Mononuclear cell (primary cell): ENCODE results near the gene ATP11A. TPM values are rescaled to one million over a fixed set of nuclear protein-coding genes. Genes with fewer than 3 reads are reported as not detected.

Experiments
- H3K27me3 ChIP-seq: 2 replicates; pipeline ENCODE4 v1.6.0; 2011; ENCODE audit warnings: low read length, control low read depth; ENCODE audit not compliant: insufficient read depth
- H3K4me1 ChIP-seq: 2 replicates; pipeline ENCODE4 v1.5.1; 2011; ENCODE audit warnings: mild to moderate bottlenecking, low read length, control low read depth; ENCODE audit not compliant: insufficient read depth
- H3K4me3 ChIP-seq: 2 replicates; pipeline ENCODE4 v1.5.1; 2011; ENCODE audit warnings: mild to moderate bottlenecking, low read length, moderate library complexity
- H3K9me3 ChIP-seq: 2 replicates; pipeline ENCODE4 v1.5.1; 2011; ENCODE audit warnings: low read depth, mild to moderate bottlenecking, control low read depth, low read length
- total RNA-seq: library from RNA; depleted of rRNA; stranded (reverse); fragments of >200 nt; gene quantifications from one replicate; pipeline ENCODE4 v1.2.3, GENCODE V29; 2012

Gene ATP11A
- total RNA-seq, 1 donor = 24.9 TPM

DNA sequence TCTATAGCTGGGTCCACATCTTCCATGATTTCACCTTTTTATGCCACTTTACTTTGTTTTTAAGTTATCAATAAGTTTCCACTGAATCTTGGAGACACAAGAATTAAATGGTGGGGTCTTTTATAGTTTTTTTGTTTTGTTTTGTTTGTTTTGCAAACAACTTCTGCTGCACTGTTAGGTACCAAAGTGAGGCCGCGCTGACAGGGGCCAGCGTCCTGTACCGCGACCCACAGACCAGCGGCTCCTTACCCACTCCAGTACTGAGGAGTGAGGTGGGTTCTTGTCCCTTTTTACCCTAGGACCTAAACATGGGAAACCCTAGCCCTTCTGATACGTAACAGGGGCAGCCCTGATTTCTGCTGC is 203.3 kb downstream of the ATP11A start:
- peaks cover 27% of the 10 kb centered on the region for H3K4me1 ChIP-seq
- peaks cover 3% of the 10 kb centered on the region for H3K27me3 ChIP-seq
- H3K9me3 ChIP-seq = no peaks in the 10 kb centered on the region
- no peak overlapping the region for H3K4me3 ChIP-seq

DNA sequence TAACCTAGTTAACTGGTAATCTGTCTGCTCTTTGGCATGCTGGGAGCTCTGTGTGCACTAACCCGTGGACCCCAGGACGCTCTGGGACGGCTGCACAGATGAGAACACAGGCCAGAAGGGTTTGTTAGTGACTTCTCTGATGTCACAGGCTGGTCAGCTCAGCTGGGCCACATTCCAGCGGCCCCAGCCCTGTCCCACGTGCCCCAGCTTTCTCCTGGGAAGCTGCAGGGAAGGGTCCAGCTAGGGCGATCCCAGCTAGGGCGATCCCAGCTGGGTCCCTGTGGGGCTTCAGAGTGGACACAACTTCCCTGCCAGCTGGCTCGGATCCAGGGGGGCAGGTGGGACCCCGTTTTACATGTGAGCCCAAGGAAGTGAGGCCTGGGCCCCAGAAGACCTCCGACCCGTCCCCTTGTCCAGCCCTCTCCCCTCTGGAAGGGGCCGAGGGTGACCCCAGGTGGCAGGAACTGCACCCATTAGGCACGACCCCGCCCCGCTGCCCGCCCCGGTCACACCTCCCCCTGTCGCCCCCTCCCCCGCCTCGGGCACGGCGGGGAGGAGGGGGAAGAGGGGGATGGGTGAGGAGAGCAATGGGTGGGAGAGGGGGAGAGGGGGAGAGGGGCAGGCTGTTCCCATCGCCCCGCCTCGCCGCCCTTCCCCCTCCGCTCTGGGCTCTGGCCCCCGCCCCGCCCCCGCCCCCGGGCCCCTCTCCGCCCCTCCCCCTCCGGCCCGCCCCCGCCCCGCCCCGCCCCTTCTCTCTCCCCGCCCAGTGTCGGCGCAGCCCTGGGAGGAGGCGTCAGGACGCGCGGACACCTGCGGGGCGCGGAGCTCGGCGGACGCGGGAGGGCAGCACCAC is 204.0 kb downstream of the ATP11A start:
- Histone ChIP-seq H3K4me1 (peaks cover 27% of the 10 kb centered on the region), H3K4me3 (no peak overlapping the region), H3K9me3 (no peaks in the 10 kb centered on the region), H3K27me3 (peaks cover 3% of the 10 kb centered on the region)

DNA sequence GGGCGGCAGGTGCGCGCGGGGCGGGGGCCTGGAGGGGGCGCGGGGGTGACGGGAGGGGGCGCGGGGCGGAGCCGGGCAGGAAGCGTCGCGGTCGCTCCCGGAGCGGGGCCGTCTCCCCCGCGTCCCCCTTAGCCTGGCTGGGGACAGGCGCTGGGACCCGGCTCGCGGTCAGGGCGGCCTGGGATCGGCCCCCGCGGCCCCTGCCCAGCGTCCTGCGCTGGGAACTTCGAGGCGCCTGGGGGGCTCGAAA is 204.5 kb downstream of the ATP11A start:
- H3K4me1 ChIP-seq = peaks cover 27% of the 10 kb centered on the region
- no peaks in the 10 kb centered on the region for H3K9me3 ChIP-seq
- peaks cover 3% of the 10 kb centered on the region for H3K27me3 ChIP-seq
- H3K4me3 ChIP-seq = no peak overlapping the region

DNA sequence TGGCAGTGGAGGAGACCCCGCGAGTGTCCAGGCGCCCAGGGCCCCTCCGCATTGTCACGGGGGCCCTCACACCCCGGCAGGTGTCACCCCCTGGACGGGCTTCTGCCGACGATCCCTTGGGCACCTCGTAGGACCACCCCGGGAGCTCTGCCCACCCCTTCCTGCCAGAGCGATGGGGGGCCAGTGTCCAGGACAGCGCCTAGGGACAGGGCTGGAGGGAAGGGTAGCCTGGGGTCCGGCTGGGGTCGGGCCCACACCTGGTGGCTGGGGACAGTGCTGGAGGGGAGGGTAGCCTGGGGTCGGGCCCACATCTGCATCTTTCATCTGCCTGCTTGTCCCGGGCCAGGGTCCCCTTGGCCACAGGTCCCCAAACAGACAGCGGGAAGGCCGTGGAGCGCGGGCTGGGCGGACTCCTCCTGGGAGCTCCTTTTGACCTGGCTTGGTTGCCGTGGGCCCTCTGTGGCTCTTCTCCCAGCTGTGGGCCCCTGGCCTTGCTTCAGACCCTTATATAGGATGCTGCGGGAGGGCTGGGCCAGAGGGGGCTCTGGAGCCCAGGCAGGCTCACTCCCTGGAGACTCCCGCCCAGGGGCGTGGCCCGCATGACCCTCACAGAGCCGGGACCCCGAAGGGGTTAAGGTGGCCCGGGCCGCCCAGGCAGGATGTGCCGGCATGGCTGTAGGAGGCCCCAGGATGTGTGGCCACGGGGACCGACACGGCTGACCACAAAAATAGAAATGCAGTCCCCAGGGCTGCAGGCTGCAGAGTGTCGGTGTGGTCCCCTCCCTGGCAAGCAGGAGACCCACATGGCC is 205.0 kb downstream of the ATP11A start:
- Histone ChIP-seq H3K4me1 (peaks cover 27% of the 10 kb centered on the region), H3K27me3 (peaks cover 3% of the 10 kb centered on the region)

DNA sequence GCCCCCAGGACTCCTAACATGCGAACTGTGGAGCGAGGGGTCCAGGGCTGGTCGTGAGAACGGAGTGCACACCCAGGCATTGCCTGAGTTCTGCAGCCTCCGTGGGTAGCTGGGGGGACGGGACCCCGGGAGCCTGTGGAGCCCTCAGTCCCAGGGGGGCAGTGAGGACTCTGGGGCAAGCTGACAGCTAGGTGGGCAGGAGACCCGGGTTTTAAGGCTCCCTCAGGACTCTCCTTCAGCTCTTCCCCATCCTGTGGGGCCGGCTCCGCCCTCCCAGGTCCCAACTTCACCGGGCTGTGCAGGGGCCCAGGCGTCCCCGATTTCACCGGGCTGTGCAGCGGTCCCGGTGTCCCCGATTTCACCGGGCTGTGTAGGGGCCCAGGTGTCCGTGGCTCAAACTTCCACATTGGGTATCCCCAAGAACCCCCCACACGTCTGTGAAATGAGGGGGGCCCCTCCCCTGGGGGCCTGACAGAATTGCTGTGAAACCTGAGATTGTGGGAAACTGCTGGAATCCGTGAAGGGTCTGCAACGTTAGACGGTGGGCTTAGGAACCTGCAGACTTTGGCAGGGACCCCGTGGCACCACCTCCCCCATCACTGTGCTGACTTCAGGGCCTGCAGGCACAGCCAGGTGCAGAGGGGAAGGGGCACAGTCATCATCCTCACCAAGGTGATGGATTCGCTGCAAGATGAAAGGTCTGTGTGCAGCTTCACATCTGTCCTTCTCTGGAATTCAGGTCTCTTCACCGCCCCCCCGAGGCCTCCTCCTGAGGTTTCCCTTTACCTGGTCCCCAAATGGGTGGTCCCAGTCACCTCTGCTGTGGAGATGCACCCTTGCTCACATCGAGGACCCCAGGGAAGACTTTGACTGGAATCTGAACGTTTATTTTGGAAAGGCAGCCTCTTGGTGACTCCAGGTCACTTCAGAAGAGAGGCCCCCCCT is 206.0 kb downstream of the ATP11A start:
- Histone ChIP-seq H3K4me1 (peaks cover 27% of the 10 kb centered on the region), H3K9me3 (no peaks in the 10 kb centered on the region), H3K4me3 (no peak overlapping the region), H3K27me3 (peaks cover 3% of the 10 kb centered on the region)

More for the DNA sequence above, 205.0 kb downstream of the ATP11A start:
- H3K4me3 ChIP-seq = no peak overlapping the region
- H3K9me3 ChIP-seq = no peaks in the 10 kb centered on the region

DNA sequence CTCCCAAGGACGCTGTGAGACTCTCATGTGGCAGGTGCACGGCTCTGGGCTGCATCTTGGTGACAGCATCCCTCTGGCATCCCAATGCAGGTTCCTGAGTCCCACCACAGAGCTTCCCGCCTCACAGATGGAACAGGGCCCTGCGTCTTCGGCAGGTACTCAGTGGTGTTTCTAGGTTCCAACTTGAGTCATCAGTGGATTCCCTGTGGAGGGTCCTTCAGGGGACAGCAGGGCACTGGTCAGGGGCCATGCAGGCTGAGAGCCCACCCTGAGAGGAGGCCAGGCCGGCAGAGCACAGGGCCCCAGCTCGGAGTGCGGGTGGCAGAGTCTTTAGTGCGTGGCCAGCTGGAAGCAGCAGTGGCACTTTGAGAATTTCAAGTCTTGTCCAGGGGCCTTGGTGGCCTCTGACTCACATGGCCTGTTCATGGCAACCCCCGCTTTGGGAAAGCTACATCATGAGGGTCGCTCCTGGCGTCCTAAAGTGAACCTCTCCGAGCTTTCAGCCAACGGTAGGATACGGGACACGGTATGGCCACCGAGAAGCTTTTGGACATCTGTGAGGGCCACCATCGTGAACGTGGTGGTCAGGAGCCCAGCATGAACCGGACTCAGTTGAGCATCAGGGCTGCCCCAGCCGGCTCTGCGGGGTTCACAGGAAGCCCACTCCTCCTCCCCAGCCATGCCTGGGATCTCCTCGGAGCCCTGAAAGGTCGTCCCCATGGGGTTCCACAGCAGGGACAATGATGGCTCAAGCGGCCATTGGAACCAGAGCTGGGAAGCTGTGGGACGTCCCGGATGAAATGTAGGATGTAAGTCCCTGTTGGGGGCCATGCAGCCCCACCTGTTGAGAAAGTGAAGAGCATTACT is 207.1 kb downstream of the ATP11A start:
- Histone ChIP-seq H3K4me1 (peaks cover 27% of the 10 kb centered on the region), H3K27me3 (peaks cover 3% of the 10 kb centered on the region), H3K4me3 (no peak overlapping the region), H3K9me3 (no peaks in the 10 kb centered on the region)

DNA sequence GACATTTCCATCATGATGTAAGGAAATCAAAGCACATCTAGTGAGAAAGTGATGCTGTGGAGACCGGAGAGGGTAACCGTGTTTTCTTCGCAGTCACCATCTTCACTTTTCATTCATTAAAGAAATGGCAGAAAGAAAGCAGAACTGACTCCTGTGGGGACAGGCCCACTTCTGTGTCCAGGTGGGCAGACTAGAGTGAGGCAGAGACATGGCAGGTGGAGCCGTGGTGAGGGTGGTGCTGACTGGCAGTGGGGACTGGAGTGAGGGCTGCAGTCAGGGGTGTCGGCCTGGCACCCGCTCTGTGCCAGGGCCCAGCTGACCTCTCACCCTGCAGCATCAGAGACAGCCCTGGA is 207.7 kb downstream of the ATP11A start:
- Histone ChIP-seq H3K9me3 (no peaks in the 10 kb centered on the region), H3K4me3 (no peak overlapping the region), H3K27me3 (peaks cover 3% of the 10 kb centered on the region), H3K4me1 (peaks cover 25% of the 10 kb centered on the region)

DNA sequence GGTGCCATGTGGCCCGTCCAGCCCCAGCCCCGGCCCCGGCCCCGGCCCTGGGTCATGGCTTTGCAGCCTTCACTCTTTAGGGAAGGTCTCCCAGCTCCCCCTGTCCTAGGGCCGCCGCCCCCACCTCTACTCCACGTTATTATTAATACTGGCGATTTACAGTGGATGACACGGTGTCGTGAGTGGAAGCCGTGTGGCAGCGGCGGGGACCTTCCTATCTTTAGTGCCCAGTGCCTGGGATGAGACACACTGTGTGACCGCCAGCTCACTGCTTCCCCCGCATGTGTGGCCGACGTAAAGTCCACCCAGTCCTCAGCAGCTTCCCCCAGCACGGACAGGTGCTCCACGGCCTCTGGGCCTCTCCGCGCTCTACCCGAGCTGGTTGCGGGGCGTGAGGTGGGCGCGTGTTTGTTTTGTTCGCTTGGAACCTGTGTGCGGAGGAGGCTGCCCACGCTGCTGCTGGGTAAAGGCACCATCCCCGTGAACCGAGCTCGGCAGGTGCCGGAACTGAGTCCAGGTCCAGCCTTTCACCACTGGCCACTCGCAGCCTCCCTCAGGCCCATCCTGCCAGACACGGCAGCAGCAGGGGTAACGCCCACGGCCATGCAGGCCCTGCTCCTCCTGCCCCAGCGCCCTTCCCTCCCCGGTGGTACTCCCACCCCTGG is 208.2 kb downstream of the ATP11A start:
- Histone ChIP-seq H3K9me3 (no peaks in the 10 kb centered on the region), H3K4me3 (no peak overlapping the region), H3K4me1 (peaks cover 20% of the 10 kb centered on the region), H3K27me3 (peaks cover 3% of the 10 kb centered on the region)

DNA sequence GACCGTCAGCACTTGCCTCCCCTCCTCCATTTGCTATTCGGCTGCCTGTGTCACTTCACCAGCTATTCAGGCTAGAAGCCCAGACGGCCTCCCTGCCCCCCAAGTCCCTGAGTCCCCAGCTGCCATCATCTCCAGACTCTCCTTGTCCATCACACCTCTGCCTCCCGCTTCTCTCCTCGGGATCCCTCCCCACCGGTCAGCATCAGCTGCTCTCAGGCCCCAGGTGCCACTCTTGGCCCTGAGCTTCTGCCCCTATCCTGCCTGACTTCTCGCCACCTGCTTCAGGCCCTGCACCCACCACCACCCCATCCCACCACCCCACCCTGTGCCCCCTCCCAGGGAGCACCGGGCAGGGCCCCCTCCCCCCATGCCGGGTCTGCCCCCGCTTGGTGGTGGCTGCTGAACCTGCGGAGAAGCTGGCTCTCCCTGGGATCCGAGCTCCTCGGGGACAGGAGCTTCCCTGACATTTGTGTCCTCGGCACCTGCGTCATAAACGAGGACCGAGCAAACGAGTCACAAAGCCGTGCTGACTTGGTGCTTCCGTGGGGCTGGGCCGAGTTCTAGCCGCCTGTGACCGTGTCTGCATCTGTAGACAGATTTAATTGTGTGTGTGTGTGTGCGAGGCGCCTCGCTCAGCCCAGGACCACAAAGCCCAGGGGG is 208.9 kb downstream of the ATP11A start:
- no peaks in the 10 kb centered on the region for H3K9me3 ChIP-seq
- H3K27me3 ChIP-seq = peaks cover 3% of the 10 kb centered on the region

DNA sequence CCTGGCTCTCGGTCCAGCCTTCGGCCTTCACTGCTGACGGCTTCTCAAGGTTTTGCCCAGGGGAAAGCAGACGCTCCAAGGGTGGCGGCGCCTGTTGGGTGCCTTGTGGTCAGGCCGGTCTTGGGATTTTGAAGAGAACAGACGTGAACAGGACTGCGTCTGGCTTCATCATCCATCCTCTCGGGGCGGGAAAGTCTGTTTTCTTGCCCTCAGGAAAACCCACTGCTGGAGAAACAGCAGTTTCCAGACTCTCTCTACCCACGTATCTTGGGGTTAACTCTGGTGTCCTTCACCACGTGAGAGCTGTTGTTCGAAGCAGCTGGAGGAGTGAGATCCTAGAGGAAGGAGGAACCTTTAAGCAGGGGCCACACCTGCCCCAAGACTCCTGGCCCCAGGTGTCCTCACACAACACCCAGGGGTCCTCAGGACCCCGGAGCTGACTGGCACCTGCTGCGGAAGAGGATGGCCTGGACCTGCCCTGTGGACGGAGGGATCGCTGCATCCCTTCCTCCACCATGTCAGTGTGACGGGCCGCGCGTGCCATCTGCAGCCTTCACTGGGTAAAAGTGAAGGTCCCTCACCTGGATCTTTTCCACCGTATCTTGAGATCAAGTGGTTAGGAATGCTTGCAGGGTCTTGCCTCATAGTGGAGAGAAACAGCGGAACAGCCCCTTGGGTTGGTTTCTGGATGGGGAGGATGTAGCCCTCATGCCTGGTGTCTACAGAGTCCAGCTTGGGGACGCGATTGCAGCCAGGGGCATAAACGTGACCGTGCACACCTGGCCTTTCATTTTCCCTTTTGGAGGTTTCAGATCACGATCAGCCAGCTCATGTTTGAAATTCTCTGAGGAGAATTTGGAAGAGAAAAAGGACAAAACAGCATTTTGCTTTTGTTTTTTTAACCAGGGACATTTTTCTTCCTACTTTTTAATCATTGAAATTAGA is 209.7 kb downstream of the ATP11A start:
- Histone ChIP-seq H3K27me3 (peaks cover 3% of the 10 kb centered on the region), H3K9me3 (no peaks in the 10 kb centered on the region)

More for the DNA sequence above, 208.9 kb downstream of the ATP11A start:
- Histone ChIP-seq H3K4me1 (peaks cover 14% of the 10 kb centered on the region), H3K4me3 (no peak overlapping the region)

DNA sequence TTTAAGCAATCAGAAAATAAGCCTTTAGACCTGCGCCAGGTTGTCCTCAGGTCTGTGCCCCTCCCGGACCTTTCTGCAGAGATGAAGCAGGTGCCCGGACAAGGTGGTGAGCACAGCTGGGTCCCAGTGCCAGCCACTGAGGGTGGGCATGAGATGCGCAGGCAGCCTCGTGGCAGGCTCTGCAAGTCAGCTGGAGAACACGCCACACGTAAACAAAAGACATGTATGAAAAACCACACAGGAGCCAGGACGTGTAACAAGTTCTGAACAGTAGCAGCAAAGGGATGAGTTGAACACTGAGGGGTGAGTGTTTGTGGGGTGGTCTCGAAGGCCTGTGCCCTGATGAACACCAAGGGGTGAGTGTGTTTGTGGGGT is 210.4 kb downstream of the ATP11A start:
- H3K4me1 ChIP-seq = peaks cover 4% of the 10 kb centered on the region
- H3K27me3 ChIP-seq = peaks cover 3% of the 10 kb centered on the region
- H3K9me3 ChIP-seq = no peaks in the 10 kb centered on the region
- no peak overlapping the region for H3K4me3 ChIP-seq

More for the DNA sequence above, 209.7 kb downstream of the ATP11A start:
- Histone ChIP-seq H3K4me1 (peaks cover 11% of the 10 kb centered on the region), H3K4me3 (no peak overlapping the region)

DNA sequence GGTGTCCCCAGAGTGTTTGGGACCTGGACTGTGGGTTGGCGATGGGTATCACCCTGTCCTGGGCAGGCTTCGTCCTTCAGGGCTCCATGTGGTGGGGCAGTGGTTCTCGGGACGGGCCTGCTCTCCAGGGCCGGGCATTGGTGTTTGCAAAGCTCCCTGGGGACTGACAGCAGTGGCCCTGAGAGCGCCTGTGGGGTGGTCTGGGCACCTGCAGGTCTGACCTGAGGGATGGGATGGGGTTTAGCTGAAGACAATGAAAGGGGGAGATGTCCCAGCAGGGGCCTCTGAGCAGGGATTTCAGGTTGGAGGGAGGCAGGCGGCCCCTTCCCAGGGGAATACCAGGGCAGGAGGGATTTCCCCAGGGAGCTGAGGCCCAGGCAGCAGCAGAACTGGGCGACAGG is 210.9 kb downstream of the ATP11A start:
- Histone ChIP-seq H3K4me1 (no peaks in the 10 kb centered on the region), H3K9me3 (no peaks in the 10 kb centered on the region), H3K4me3 (no peak overlapping the region), H3K27me3 (peaks cover 2% of the 10 kb centered on the region)
